Right lobe of liver (tissue), 6 donors: ENCODE measurements around the gene TGM6. TPM values are rescaled to one million over a fixed set of nuclear protein-coding genes. Genes with fewer than 3 reads are reported as not detected.

Experiments
- ATAC-seq, 4 donors: fragments of 200-7000 bp; cut with Tn5 transposase; one replicate each; pipeline ENCODE4 v1.9.1; 2020; ENCODE audit warnings: mild to moderate bottlenecking in 4 of 4, moderate library complexity in 4 of 4
- DNase-seq, 3 donors: peaks; one replicate each; pipeline ENCODE4 v3.0.0-alpha.2; 2020
- H3K27ac ChIP-seq, 3 donors: fragments of 200-600 bp; one replicate each; pipeline ENCODE4 v1.8.0; 2022
- H3K27me3 ChIP-seq, 2 donors: fragments of 200-600 bp; one replicate each; pipeline ENCODE4 v1.8.0; 2022
- H3K36me3 ChIP-seq, 4 donors: fragments of 200-600 bp; sonication (generic) in 1 of 4; one replicate each; pipeline versions ENCODE4 v1.5.1 to v1.8.0; 2017 to 2022; ENCODE audit warnings: control low read depth in 1 of 4
- H3K4me1 ChIP-seq, 4 donors: fragments of 200-600 bp; sonication (generic) in 1 of 4; one replicate each; pipeline versions ENCODE4 v1.5.1 to v1.8.0; 2017 to 2022; ENCODE audit warnings: control low read depth in 1 of 4
- H3K4me3 ChIP-seq, 3 donors: fragments of 200-600 bp; one replicate each; pipeline ENCODE4 v1.8.0; 2022
- H3K9me3 ChIP-seq, 4 donors: fragments of 200-600 bp; sonication (generic) in 1 of 4; one replicate each; pipeline versions ENCODE4 v1.5.1 to v1.8.0; 2017 to 2022; ENCODE audit warnings: control low read depth in 1 of 4
- CTCF ChIP-seq, 4 donors: fragments of 200-600 bp in 3 of 4; fragments of 450-650 bp in 1 of 4; IDR thresholded peaks; one replicate each; pipeline versions ENCODE4 v1.5.1 to v1.8.0; 2016 to 2022; ENCODE audit warnings: antibody characterized with exemption in 4 of 4, mild to moderate bottlenecking in 2 of 4
- POLR2A ChIP-seq: fragments of 450-650 bp; IDR thresholded peaks from one replicate; pipeline ENCODE4 v1.6.1; 2017; ENCODE audit warnings: antibody characterized with exemption, mild to moderate bottlenecking
- WGBS: methylation state at CpG from one replicate; pipeline ENCODE4 v1.1.6; 2018; ENCODE audit warnings: low coverage, low lambda C conversion rate; ENCODE audit not compliant: insufficient coverage; ENCODE audit errors: missing lambda C conversion rate; 5-methylcytosine and 5-hydroxymethylcytosine counted together
- intact Hi-C, 2 donors: fragments of 100-400 bp; cut with DNase I; formaldehyde crosslinking; loops; one replicate each; pipeline versions ENCODE4 v1.11.2 to v1.14.1; 2022
- total RNA-seq, 6 experiments: library from RNA; depleted of rRNA in 2 of 6; stranded (reverse); fragments of >200 nt in 2 of 6; fragmentation: NEBNext Ultra II Directional in 3 of 6; extraction: Animal tissue kit (Norgen Biotek cat#: 25700) in 3 of 6; gene quantifications; one replicate each; pipeline versions ENCODE4 v1.1.0 to v1.2.4, GENCODE V29; 2016 to 2023
- donor health status: DM: no; HTN: yes; CAD: no.
- donor health status: DM: no; HTN: no; CAD: no.
- donor health status: DM: no; HTN: no; CAD: no.
- donor health status: DM: no; HTN: yes; CAD: no.
- donor health status: DM: no; HTN: yes; CAD: no.

Gene TGM6
- total RNA-seq, 6 experiments from 2014 or later = not detected

GRCh38 chr20:2458919-2459499 is 78.3 kb downstream of the TGM6 start:
- H3K27ac ChIP-seq = no peak overlapping the region
- H3K36me3 ChIP-seq = peaks cover 11 to 44% (median 37%) of the 10 kb centered on the region in 4 donors
- ATAC-seq = no peak
- DNase-seq = no peak
- 79% methylated on average over 3 of the region's 3 CpGs for WGBS
- TF ChIP-seq CTCF (IDR thresholded peaks at IDR 0.05) (no peak), POLR2A (no peak)
- no peaks in the 10 kb centered on the region for H3K27me3 ChIP-seq
- no peaks in the 10 kb centered on the region for H3K4me1 ChIP-seq
- H3K4me3 ChIP-seq = no peak overlapping the region
- H3K9me3 ChIP-seq = no peaks in the 10 kb centered on the region
- intact Hi-C loops = no loop called here

- DNase-seq = no peak
- Histone ChIP-seq H3K36me3 (peaks cover 16 to 56% (median 45%) of the 10 kb centered on the region in 4 donors), H3K27me3 (no peaks in the 10 kb centered on the region), H3K4me1 (no peaks in the 10 kb centered on the region), H3K27ac (no peak overlapping the region), H3K9me3 (no peaks in the 10 kb centered on the region), H3K4me3 (no peak overlapping the region)
- ATAC-seq = no peak
- TF ChIP-seq POLR2A (no peak), CTCF (IDR thresholded peaks at IDR 0.05) (no peak)
- intact Hi-C loops = loop anchor here in 1 of 2 donors (10.0 kb wide), 1 partner anchor 245 kb away; no protein-coding TSS in a partner anchor
- WGBS = 38% methylated on average over 1 of the region's 1 CpG
Observed at GRCh38 chr20:2459981-2460751, 79.5 kb downstream of the TGM6 start.

GRCh38 chr20:2460752-2461424 is 80.2 kb downstream of the TGM6 start:
- no peak for ATAC-seq
- Histone ChIP-seq H3K4me1 (no peaks in the 10 kb centered on the region), H3K4me3 (no peak overlapping the region), H3K36me3 (peaks cover 16 to 63% (median 50%) of the 10 kb centered on the region in 4 donors), H3K27ac (no peak overlapping the region), H3K27me3 (no peaks in the 10 kb centered on the region), H3K9me3 (no peaks in the 10 kb centered on the region)
- intact Hi-C loops = loop anchor here in 1 of 2 donors (10.0 kb wide), 1 partner anchor 246 kb away; no protein-coding TSS in a partner anchor
- WGBS = 65% methylated on average over 2 of the region's 4 CpGs
- TF ChIP-seq POLR2A = no peak
- DNase-seq = no peak

GRCh38 chr20:2462484-2462883 is 81.8 kb downstream of the TGM6 start:
- H3K27ac ChIP-seq = no peak overlapping the region
- H3K36me3 ChIP-seq = peaks cover 16 to 77% (median 61%) of the 10 kb centered on the region in 4 donors
- no peaks in the 10 kb centered on the region for H3K27me3 ChIP-seq
- no peaks in the 10 kb centered on the region for H3K4me1 ChIP-seq
- DNase-seq = no peak
- H3K9me3 ChIP-seq = no peaks in the 10 kb centered on the region
- intact Hi-C loops = loop anchor here in 1 of 2 donors (10.0 kb wide), 1 partner anchor 248 kb away; no protein-coding TSS in a partner anchor
- no peak overlapping the region for H3K4me3 ChIP-seq
- TF ChIP-seq CTCF (IDR thresholded peaks at IDR 0.05) (no peak), POLR2A (no peak)
- ATAC-seq = peak in 1 of 4 donors; percentile 20
- WGBS = 90% methylated on average over 3 of the region's 3 CpGs
